Measurements from ENCODE around the gene PDCD7. TPM values are rescaled to one million over a fixed set of nuclear protein-coding genes. Genes with fewer than 3 reads are reported as not detected.
"Not testable (repeated sequence)": the region's sequence is repeated elsewhere in the genome, so short reads cannot be mapped to it uniquely, and the experiment has no call there.

PDCD7 gene
- total RNA-seq, 6 experiments from 2014 or later, result 18.5 to 32.1 (median 22.8) TPM

DNA sequence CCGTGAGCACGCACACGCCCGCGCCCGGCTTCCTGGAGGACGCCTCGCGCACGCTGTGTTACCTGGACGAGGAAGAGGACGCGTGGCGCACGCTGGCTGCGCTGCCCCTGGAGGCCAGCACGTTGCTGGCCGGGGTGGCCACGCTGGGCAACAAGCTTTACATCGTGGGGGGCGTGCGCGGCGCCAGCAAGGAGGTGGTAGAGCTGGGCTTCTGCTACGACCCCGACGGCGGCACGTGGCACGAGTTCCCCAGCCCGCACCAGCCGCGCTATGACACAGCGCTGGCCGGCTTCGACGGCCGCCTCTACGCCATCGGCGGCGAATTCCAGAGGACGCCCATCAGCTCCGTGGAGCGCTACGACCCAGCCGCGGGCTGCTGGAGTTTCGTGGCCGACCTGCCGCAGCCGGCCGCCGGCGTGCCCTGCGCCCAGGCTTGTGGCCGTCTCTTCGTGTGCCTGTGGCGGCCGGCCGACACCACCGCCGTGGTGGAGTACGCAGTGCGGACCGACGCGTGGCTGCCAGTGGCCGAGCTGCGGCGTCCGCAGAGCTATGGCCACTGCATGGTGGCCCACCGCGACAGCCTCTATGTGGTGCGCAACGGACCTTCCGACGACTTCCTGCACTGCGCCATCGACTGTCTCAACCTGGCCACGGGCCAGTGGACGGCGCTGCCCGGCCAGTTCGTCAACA, 56.2 kb downstream of the PDCD7 start:
- Mint-ChIP-seq H3K4me3 (no peak overlapping the region), H3K36me3 (ENCODE audit: low read depth) (no peaks in the 10 kb centered on the region), H3K4me1 (ENCODE audit: low read depth) (peaks cover 3% of the 10 kb centered on the region), H3K9me3 (no peaks in the 10 kb centered on the region), H3K27me3 (ENCODE audit: insufficient read depth) (peaks cover 26% of the 10 kb centered on the region), H3K27ac (no peak overlapping the region)
- DNase-seq, result no peak
- TF ChIP-seq, protein P1, sequence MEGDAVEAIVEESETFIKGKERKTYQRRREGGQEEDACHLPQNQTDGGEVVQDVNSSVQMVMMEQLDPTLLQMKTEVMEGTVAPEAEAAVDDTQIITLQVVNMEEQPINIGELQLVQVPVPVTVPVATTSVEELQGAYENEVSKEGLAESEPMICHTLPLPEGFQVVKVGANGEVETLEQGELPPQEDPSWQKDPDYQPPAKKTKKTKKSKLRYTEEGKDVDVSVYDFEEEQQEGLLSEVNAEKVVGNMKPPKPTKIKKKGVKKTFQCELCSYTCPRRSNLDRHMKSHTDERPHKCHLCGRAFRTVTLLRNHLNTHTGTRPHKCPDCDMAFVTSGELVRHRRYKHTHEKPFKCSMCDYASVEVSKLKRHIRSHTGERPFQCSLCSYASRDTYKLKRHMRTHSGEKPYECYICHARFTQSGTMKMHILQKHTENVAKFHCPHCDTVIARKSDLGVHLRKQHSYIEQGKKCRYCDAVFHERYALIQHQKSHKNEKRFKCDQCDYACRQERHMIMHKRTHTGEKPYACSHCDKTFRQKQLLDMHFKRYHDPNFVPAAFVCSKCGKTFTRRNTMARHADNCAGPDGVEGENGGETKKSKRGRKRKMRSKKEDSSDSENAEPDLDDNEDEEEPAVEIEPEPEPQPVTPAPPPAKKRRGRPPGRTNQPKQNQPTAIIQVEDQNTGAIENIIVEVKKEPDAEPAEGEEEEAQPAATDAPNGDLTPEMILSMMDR (IDR thresholded peaks at IDR 0.05), result no peak

- DNase-seq, result no peak
- no peak within 1 kb of the TSS for H3K27ac Mint-ChIP-seq
- H3K9me3 Mint-ChIP-seq, result no peaks in the 10 kb centered on the region
- TF ChIP-seq, protein P1 (IDR thresholded peaks at IDR 0.05), result no peak
- H3K27me3 Mint-ChIP-seq (ENCODE audit: insufficient read depth), result peaks cover 21% of the 10 kb centered on the region
- no peaks in the 10 kb centered on the region for H3K4me1 Mint-ChIP-seq (ENCODE audit: low read depth)
- H3K4me3 Mint-ChIP-seq, result no peak within 1 kb of the TSS
- no peaks in the 10 kb centered on the region for H3K36me3 Mint-ChIP-seq (ENCODE audit: low read depth)
Measured at GRCh38 chr15:65076486-65077290, 56.9 kb downstream of the PDCD7 start, which contains the start of gene KBTBD13. TSS of gene KBTBD13 (plus strand) at chr15:65076746. CDS start at chr15:65076816, 70 bp downstream.

- H3K4me3 Mint-ChIP-seq; H3K27ac Mint-ChIP-seq; H3K4me1 Mint-ChIP-seq (ENCODE audit: low read depth); H3K9me3 Mint-ChIP-seq; H3K36me3 Mint-ChIP-seq (ENCODE audit: low read depth); DNase-seq: not testable (repeated sequence)
- peaks cover 13% of the 10 kb centered on the region for H3K27me3 Mint-ChIP-seq (ENCODE audit: insufficient read depth)
Measured at GRCh38 chr15:65075607-65076395, 57.8 kb downstream of the PDCD7 start.

GRCh38 chr15:65074946-65075345, 58.7 kb downstream of the PDCD7 start:
- H3K9me3 Mint-ChIP-seq; H3K27ac Mint-ChIP-seq; H3K36me3 Mint-ChIP-seq (ENCODE audit: low read depth); H3K4me3 Mint-ChIP-seq; DNase-seq; H3K4me1 Mint-ChIP-seq (ENCODE audit: low read depth): not testable (repeated sequence)
- H3K27me3 Mint-ChIP-seq (ENCODE audit: insufficient read depth), result peaks cover 13% of the 10 kb centered on the region

GRCh38 chr15:65072617-65073016, 61.0 kb downstream of the PDCD7 start:
- TF ChIP-seq, protein P1 (IDR thresholded peaks at IDR 0.05), result no peak

GRCh38 chr15:65072027-65072426, 61.6 kb downstream of the PDCD7 start:
- no peak for DNase-seq
- Mint-ChIP-seq H3K9me3 (no peaks in the 10 kb centered on the region), H3K27ac (no peak overlapping the region)

More at GRCh38 chr15:65072617-65073016, 61.0 kb downstream of the PDCD7 start:
- Mint-ChIP-seq H3K27ac (no peak overlapping the region), H3K4me1 (ENCODE audit: low read depth) (peaks cover 25% of the 10 kb centered on the region), H3K4me3 (no peak overlapping the region), H3K9me3 (no peaks in the 10 kb centered on the region), H3K27me3 (ENCODE audit: insufficient read depth) (no peaks in the 10 kb centered on the region; the same call in 1 of the 2 replicates), H3K36me3 (ENCODE audit: low read depth) (no peaks in the 10 kb centered on the region)
- DNase-seq, result no peak

More at GRCh38 chr15:65072027-65072426, 61.6 kb downstream of the PDCD7 start:
- peaks cover 25% of the 10 kb centered on the region for H3K4me1 Mint-ChIP-seq (ENCODE audit: low read depth)
- no peak overlapping the region for H3K4me3 Mint-ChIP-seq
- H3K36me3 Mint-ChIP-seq (ENCODE audit: low read depth), result no peaks in the 10 kb centered on the region
- H3K27me3 Mint-ChIP-seq (ENCODE audit: insufficient read depth), result peaks cover 3% of the 10 kb centered on the region
- TF ChIP-seq, protein P1 (IDR thresholded peaks at IDR 0.05), result no peak

All from HFFc6 (cell line).